ENCODE data around the gene INF2.

DNA sequence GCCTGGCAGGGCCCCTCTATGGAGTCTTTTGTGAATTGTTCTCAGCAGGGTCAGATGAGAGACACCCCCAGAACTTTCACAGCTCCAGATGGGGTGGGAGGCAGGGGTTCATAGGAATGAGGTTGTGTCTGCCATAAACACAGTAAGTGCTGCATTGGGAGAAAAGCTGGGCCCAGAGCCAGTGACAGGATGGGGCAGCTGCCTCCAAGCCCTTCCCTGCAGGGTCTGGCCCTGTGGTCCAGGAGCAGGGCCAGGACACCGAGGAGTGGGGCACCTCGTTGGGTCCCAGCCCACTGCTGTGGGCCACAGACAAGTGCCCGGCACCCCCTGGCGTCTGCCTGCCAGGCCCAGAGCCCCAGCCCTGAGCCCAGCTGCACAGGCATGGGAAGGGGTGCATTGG, 13.3 kb downstream of the INF2 start:
- no peak for TF ChIP-seq POLR2A (IDR thresholded peaks at IDR 0.05)
- TF ChIP-seq, protein P1, sequence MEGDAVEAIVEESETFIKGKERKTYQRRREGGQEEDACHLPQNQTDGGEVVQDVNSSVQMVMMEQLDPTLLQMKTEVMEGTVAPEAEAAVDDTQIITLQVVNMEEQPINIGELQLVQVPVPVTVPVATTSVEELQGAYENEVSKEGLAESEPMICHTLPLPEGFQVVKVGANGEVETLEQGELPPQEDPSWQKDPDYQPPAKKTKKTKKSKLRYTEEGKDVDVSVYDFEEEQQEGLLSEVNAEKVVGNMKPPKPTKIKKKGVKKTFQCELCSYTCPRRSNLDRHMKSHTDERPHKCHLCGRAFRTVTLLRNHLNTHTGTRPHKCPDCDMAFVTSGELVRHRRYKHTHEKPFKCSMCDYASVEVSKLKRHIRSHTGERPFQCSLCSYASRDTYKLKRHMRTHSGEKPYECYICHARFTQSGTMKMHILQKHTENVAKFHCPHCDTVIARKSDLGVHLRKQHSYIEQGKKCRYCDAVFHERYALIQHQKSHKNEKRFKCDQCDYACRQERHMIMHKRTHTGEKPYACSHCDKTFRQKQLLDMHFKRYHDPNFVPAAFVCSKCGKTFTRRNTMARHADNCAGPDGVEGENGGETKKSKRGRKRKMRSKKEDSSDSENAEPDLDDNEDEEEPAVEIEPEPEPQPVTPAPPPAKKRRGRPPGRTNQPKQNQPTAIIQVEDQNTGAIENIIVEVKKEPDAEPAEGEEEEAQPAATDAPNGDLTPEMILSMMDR (IDR thresholded peaks at IDR 0.05): no peak
- TF ChIP-seq POLR2AphosphoS5 (IDR thresholded peaks at IDR 0.05): no peak
